ENCODE data around the gene NCR2.

DNA sequence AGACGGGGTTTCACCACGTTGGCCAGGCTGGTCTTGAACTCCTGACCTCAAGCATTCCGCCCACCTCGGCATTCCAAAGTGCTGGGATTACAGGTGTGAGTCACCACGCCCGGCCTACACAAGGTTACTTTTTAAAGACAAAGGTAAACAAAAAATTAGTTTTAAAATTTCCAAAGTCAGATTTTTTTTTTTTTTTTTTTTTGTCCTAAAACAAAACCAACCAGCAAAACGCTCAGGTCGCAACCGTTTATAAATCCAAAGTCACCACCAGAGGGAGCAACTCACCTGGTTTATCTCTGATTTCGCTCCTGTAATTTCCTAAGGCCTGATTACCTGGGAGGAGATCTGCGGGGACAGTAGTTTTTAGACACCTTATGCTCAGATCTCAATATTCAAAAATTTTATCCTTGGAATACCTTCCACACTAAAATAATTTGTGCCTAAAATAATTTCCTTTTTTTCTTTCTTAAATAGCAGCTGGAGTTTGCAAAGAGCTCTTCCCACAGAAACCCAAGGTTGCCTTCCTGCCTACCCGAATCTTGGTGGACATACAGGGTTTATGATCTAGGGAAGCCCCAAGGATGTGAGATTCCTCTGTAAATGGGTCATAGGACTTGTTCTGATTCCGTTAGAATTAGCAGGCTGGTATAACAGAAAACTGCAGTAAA lies 29.1 kb upstream of the NCR2 start:
- TF ChIP-seq, protein P1, sequence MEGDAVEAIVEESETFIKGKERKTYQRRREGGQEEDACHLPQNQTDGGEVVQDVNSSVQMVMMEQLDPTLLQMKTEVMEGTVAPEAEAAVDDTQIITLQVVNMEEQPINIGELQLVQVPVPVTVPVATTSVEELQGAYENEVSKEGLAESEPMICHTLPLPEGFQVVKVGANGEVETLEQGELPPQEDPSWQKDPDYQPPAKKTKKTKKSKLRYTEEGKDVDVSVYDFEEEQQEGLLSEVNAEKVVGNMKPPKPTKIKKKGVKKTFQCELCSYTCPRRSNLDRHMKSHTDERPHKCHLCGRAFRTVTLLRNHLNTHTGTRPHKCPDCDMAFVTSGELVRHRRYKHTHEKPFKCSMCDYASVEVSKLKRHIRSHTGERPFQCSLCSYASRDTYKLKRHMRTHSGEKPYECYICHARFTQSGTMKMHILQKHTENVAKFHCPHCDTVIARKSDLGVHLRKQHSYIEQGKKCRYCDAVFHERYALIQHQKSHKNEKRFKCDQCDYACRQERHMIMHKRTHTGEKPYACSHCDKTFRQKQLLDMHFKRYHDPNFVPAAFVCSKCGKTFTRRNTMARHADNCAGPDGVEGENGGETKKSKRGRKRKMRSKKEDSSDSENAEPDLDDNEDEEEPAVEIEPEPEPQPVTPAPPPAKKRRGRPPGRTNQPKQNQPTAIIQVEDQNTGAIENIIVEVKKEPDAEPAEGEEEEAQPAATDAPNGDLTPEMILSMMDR (IDR thresholded peaks at IDR 0.05) = peak; percentile 74
- TF ChIP-seq EZH2phosphoT487 (IDR thresholded peaks at IDR 0.05; ENCODE audit: borderline replicate concordance, low read depth) (no peak), POLR2AphosphoS5 (IDR thresholded peaks at IDR 0.05; ENCODE audit: low read depth, low read length) (no peak), TCF12 (IDR thresholded peaks at IDR 0.05) (no peak), RAD21 (IDR thresholded peaks at IDR 0.05; ENCODE audit: low read length) (peak; percentile 68)
- TF ChIP-seq, protein P2, sequence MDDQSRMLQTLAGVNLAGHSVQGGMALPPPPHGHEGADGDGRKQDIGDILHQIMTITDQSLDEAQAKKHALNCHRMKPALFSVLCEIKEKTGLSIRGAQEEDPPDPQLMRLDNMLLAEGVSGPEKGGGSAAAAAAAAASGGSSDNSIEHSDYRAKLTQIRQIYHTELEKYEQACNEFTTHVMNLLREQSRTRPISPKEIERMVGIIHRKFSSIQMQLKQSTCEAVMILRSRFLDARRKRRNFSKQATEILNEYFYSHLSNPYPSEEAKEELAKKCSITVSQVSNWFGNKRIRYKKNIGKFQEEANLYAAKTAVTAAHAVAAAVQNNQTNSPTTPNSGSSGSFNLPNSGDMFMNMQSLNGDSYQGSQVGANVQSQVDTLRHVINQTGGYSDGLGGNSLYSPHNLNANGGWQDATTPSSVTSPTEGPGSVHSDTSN (IDR thresholded peaks at IDR 0.05) = no peak
- TF ChIP-seq, protein P3, sequence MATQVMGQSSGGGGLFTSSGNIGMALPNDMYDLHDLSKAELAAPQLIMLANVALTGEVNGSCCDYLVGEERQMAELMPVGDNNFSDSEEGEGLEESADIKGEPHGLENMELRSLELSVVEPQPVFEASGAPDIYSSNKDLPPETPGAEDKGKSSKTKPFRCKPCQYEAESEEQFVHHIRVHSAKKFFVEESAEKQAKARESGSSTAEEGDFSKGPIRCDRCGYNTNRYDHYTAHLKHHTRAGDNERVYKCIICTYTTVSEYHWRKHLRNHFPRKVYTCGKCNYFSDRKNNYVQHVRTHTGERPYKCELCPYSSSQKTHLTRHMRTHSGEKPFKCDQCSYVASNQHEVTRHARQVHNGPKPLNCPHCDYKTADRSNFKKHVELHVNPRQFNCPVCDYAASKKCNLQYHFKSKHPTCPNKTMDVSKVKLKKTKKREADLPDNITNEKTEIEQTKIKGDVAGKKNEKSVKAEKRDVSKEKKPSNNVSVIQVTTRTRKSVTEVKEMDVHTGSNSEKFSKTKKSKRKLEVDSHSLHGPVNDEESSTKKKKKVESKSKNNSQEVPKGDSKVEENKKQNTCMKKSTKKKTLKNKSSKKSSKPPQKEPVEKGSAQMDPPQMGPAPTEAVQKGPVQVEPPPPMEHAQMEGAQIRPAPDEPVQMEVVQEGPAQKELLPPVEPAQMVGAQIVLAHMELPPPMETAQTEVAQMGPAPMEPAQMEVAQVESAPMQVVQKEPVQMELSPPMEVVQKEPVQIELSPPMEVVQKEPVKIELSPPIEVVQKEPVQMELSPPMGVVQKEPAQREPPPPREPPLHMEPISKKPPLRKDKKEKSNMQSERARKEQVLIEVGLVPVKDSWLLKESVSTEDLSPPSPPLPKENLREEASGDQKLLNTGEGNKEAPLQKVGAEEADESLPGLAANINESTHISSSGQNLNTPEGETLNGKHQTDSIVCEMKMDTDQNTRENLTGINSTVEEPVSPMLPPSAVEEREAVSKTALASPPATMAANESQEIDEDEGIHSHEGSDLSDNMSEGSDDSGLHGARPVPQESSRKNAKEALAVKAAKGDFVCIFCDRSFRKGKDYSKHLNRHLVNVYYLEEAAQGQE (IDR thresholded peaks at IDR 0.05; ENCODE audit: low read depth, low read length) = no peak

All from SK-N-SH (cell line).